Neuronal stem cell (in vitro differentiated cells): Measurements from ENCODE around the gene CYTL1.

Experiments used
- DNase-seq: peaks from one replicate; pipeline ENCODE4 v3.0.0-alpha.2; 2013; ENCODE audit warnings: low spot score
- H2AFZ ChIP-seq: one replicate; pipeline ENCODE4 v1.6.1; 2013; ENCODE audit warnings: mild to moderate bottlenecking, low read length, inconsistent platforms
- H2AK5ac ChIP-seq: 2 replicates; pipeline ENCODE4 v1.6.1; 2013; ENCODE audit warnings: low read depth, mild to moderate bottlenecking, inconsistent platforms, low read length, moderate library complexity, mixed read lengths
- H2BK120ac ChIP-seq: 2 replicates; pipeline ENCODE4 v1.6.1; 2013; ENCODE audit warnings: low read depth, mild to moderate bottlenecking, inconsistent platforms, low read length, moderate library complexity, mixed read lengths
- H2BK12ac ChIP-seq: one replicate; pipeline ENCODE4 v1.6.1; 2013; ENCODE audit warnings: low read length, inconsistent platforms
- H2BK15ac ChIP-seq: 2 replicates; pipeline ENCODE4 v1.6.1; 2013; ENCODE audit warnings: mild to moderate bottlenecking, low read length, inconsistent platforms, mixed read lengths
- H2BK5ac ChIP-seq: one replicate; pipeline ENCODE4 v1.6.1; 2013; ENCODE audit warnings: inconsistent platforms, mild to moderate bottlenecking, low read length, moderate library complexity
- H3K14ac ChIP-seq: one replicate; pipeline ENCODE4 v1.6.1; 2013; ENCODE audit warnings: low read length, inconsistent platforms
- H3K18ac ChIP-seq: 2 replicates; pipeline ENCODE4 v1.6.1; 2013; ENCODE audit warnings: low read length, inconsistent platforms
- H3K23ac ChIP-seq: 2 replicates; pipeline ENCODE4 v1.6.1; 2013; ENCODE audit warnings: low read depth, mild to moderate bottlenecking, mixed read lengths, low read length, inconsistent platforms; ENCODE audit not compliant: poor library complexity
- H3K27ac ChIP-seq: replicated peaks from 3 replicates; pipeline ENCODE4 v1.5.1; 2013; ENCODE audit warnings: low read length, inconsistent platforms
- H3K27me3 ChIP-seq, 3 experiments: 2 replicates each; pipeline ENCODE4 v1.6.1; 2013; ENCODE audit warnings: low read length in 3 of 3, mild to moderate bottlenecking in 2 of 3, inconsistent platforms in 1 of 3, low read depth in 1 of 3, mixed read lengths in 1 of 3, moderate library complexity in 1 of 3; ENCODE audit not compliant: control insufficient read depth in 3 of 3, insufficient read depth in 3 of 3
- H3K36me3 ChIP-seq, 2 donors: replicated peaks in 1 of 2; 2 replicates each; pipeline ENCODE4 v1.6.1; 2013; ENCODE audit warnings: low read length in 2 of 2; ENCODE audit not compliant: control insufficient read depth in 2 of 2, insufficient read depth in 2 of 2
- H3K4ac ChIP-seq: 2 replicates; pipeline ENCODE4 v1.6.1; 2013; ENCODE audit warnings: inconsistent platforms, mild to moderate bottlenecking, low read length, moderate library complexity
- H3K4me1 ChIP-seq, 2 donors: 1 replicate in 1 of 2; 2 replicates in 1 of 2; pipeline ENCODE4 v1.6.1; 2013; ENCODE audit warnings: low read length in 2 of 2, low read depth in 1 of 2; ENCODE audit not compliant: control insufficient read depth in 2 of 2, insufficient read depth in 1 of 2
- H3K4me2 ChIP-seq: one replicate; pipeline ENCODE4 v1.6.1; 2013; ENCODE audit warnings: mild to moderate bottlenecking, low read length, inconsistent platforms; ENCODE audit not compliant: insufficient read depth, poor library complexity, severe bottlenecking
- H3K4me3 ChIP-seq, 2 donors: 2 replicates each; pipeline ENCODE4 v1.5.1; 2013; ENCODE audit warnings: low read length in 2 of 2, mild to moderate bottlenecking in 2 of 2, inconsistent platforms in 1 of 2, moderate library complexity in 1 of 2
- H3K79me1 ChIP-seq: one replicate; pipeline ENCODE4 v1.6.1; 2013; ENCODE audit warnings: low read depth, mild to moderate bottlenecking, inconsistent platforms, low read length, moderate library complexity
- H3K9ac ChIP-seq: one replicate; pipeline ENCODE4 v1.6.1; 2013; ENCODE audit warnings: mild to moderate bottlenecking, low read depth, low read length, inconsistent platforms; ENCODE audit not compliant: poor library complexity
- H3K9me3 ChIP-seq, 2 donors: replicated peaks in 1 of 2; 2 replicates each; pipeline versions ENCODE3 to v1.6.1; 2013; ENCODE audit warnings: low read length in 2 of 2, mild to moderate bottlenecking in 2 of 2, inconsistent platforms in 1 of 2, low read depth in 1 of 2, mixed read lengths in 1 of 2, moderate library complexity in 1 of 2; ENCODE audit not compliant: control insufficient read depth in 2 of 2, insufficient read depth in 1 of 2
- H4K8ac ChIP-seq: one replicate; pipeline ENCODE4 v1.6.1; 2013; ENCODE audit warnings: low read depth, mild to moderate bottlenecking, inconsistent platforms, low read length, moderate library complexity
- H4K91ac ChIP-seq: one replicate; pipeline ENCODE4 v1.6.1; 2013; ENCODE audit warnings: low read length, low read depth, mild to moderate bottlenecking, inconsistent platforms; ENCODE audit not compliant: poor library complexity
- WGBS, 2 donors: extraction: QIAGEN DNeasy Blood & Tissue Kit; methylation state at CpG; one replicate each; pipeline ENCODE4 v1.1.7; 2013; ENCODE audit warnings: missing lambda C conversion rate in 2 of 2, mixed read lengths in 1 of 2; ENCODE audit not compliant: insufficient read length in 2 of 2, insufficient replicate concordance in 1 of 2; ENCODE audit errors: extremely low coverage in 2 of 2; 5-methylcytosine and 5-hydroxymethylcytosine counted together

Gene CYTL1

GRCh38 chr4:4989083-4989622, 30.1 kb downstream of the CYTL1 start:
- WGBS, 2 donors = no CpG with 5 or more reads among the region's 10 CpGs
- H3K27ac ChIP-seq = no peak overlapping the region
- H2BK120ac ChIP-seq = no peak overlapping the region
- H3K36me3 ChIP-seq = no peaks in the 10 kb centered on the region
- no peaks in the 10 kb centered on the region for H3K9me3 ChIP-seq
- H4K91ac ChIP-seq = no peak overlapping the region
- no peak overlapping the region for H2AFZ ChIP-seq
- no peak overlapping the region for H3K4me3 ChIP-seq
- no peak overlapping the region for H3K9ac ChIP-seq
- H2BK5ac ChIP-seq = no peak overlapping the region
- H3K79me1 ChIP-seq = no peaks in the 10 kb centered on the region
- H3K4me1 ChIP-seq = no peaks in the 10 kb centered on the region
- no peak overlapping the region for H2BK15ac ChIP-seq
- H3K23ac ChIP-seq = no peak overlapping the region
- H2AK5ac ChIP-seq = no peak overlapping the region
- H2BK12ac ChIP-seq = no peak overlapping the region
- no peaks in the 10 kb centered on the region for H3K27me3 ChIP-seq
- H3K18ac ChIP-seq = no peak overlapping the region
- no peak overlapping the region for H3K4me2 ChIP-seq
- no peak overlapping the region for H3K4ac ChIP-seq
- H3K14ac ChIP-seq = no peak overlapping the region
- no peak overlapping the region for H4K8ac ChIP-seq
- no peak for DNase-seq

GRCh38 chr4:4987656-4988055, 31.6 kb downstream of the CYTL1 start:
- Histone ChIP-seq H2AK5ac (no peak overlapping the region), H3K18ac (no peak overlapping the region), H3K27ac (no peak overlapping the region), H2BK15ac (no peak overlapping the region), H2BK120ac (no peak overlapping the region), H3K79me1 (no peaks in the 10 kb centered on the region), H3K4me3 (no peak overlapping the region), H3K9ac (no peak overlapping the region), H3K23ac (no peak overlapping the region), H2BK5ac (no peak overlapping the region), H2AFZ (no peak overlapping the region), H3K27me3 (no peaks in the 10 kb centered on the region), H3K14ac (no peak overlapping the region), H3K4ac (no peak overlapping the region), H4K8ac (no peak overlapping the region), H4K91ac (no peak overlapping the region), H3K4me1 (no peaks in the 10 kb centered on the region), H3K4me2 (no peak overlapping the region), H3K9me3 (no peaks in the 10 kb centered on the region), H2BK12ac (no peak overlapping the region), H3K36me3 (no peaks in the 10 kb centered on the region)
- no CpG with 5 or more reads among the region's 10 CpGs for WGBS, 2 donors
- DNase-seq = no peak

DNA sequence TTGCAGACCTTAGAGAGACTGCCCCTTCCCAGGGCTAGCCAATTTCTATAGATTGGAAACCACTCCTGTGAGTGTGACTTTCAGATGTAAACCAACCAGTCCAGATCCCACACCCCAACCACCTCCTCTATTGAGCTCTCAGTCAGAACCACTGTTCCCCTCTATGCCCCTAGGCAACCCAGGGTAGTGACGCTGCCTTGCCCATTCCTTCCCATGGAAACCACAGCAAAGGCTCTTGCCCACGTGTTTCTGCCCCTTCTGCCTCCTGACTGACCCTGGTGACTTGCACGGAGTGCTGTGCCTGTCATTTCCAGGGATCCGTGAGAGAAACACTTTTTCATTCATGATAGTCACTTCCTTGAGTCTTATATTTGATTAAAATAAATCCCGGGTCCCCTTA, 32.4 kb downstream of the CYTL1 start:
- H4K8ac ChIP-seq = no peak overlapping the region
- no peak overlapping the region for H3K4ac ChIP-seq
- H3K4me3 ChIP-seq = no peak overlapping the region
- no peak overlapping the region for H2BK120ac ChIP-seq
- DNase-seq = no peak
- no peaks in the 10 kb centered on the region for H3K36me3 ChIP-seq
- H2AK5ac ChIP-seq = no peak overlapping the region
- no CpG with 5 or more reads among the region's 5 CpGs for WGBS, 2 donors
- no peak overlapping the region for H2BK15ac ChIP-seq
- H3K23ac ChIP-seq = no peak overlapping the region
- H3K14ac ChIP-seq = no peak overlapping the region
- H3K9ac ChIP-seq = no peak overlapping the region
- no peak overlapping the region for H3K18ac ChIP-seq
- H3K79me1 ChIP-seq = no peaks in the 10 kb centered on the region
- no peak overlapping the region for H3K4me2 ChIP-seq
- no peak overlapping the region for H4K91ac ChIP-seq
- H3K27me3 ChIP-seq = no peaks in the 10 kb centered on the region
- no peak overlapping the region for H2BK12ac ChIP-seq
- H2AFZ ChIP-seq = no peak overlapping the region
- H3K9me3 ChIP-seq = no peaks in the 10 kb centered on the region
- peaks cover 0 to 4% of the 10 kb centered on the region in 2 donors for H3K4me1 ChIP-seq
- H2BK5ac ChIP-seq = no peak overlapping the region
- no peak overlapping the region for H3K27ac ChIP-seq

GRCh38 chr4:4985844-4986243, 33.4 kb downstream of the CYTL1 start:
- Histone ChIP-seq H3K4me3 (no peak overlapping the region), H4K91ac (no peak overlapping the region), H2BK120ac (no peak overlapping the region), H3K36me3 (no peaks in the 10 kb centered on the region), H3K27ac (no peak overlapping the region), H3K4ac (no peak overlapping the region), H3K4me1 (peaks cover 0 to 5% of the 10 kb centered on the region in 2 donors), H2BK15ac (no peak overlapping the region), H3K9ac (no peak overlapping the region), H4K8ac (no peak overlapping the region), H3K79me1 (no peaks in the 10 kb centered on the region), H3K4me2 (no peak overlapping the region), H2BK5ac (no peak overlapping the region), H2BK12ac (no peak overlapping the region), H3K23ac (no peak overlapping the region), H3K14ac (no peak overlapping the region), H2AFZ (no peak overlapping the region), H2AK5ac (no peak overlapping the region), H3K27me3 (no peaks in the 10 kb centered on the region), H3K9me3 (no peaks in the 10 kb centered on the region), H3K18ac (peak overlapping the region; percentile 27)
- DNase-seq = no peak
- WGBS, 2 donors = no CpG with 5 or more reads among the region's 1 CpG
